ENCODE results near the gene FOXP1.

DNA sequence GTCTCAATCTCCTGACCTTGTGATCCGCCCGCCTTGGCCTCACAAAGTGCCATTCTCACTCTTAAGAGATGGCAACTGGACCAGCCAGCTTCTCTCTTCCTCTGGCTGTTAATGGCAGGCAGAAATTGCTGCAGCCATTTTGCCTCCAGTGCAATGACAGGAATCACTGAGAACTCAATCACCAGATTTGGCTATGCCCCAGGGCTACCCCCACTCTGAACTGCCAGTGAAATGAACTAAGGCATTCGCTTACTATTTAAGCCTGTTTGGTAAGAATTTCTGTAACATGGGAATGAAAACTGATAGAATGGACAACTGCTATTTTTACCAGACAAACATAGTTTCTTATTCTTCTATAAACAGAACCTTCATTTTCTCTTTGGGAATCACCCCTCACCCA is 24.5 kb downstream of the FOXP1 start:
- TF ChIP-seq, protein P1, sequence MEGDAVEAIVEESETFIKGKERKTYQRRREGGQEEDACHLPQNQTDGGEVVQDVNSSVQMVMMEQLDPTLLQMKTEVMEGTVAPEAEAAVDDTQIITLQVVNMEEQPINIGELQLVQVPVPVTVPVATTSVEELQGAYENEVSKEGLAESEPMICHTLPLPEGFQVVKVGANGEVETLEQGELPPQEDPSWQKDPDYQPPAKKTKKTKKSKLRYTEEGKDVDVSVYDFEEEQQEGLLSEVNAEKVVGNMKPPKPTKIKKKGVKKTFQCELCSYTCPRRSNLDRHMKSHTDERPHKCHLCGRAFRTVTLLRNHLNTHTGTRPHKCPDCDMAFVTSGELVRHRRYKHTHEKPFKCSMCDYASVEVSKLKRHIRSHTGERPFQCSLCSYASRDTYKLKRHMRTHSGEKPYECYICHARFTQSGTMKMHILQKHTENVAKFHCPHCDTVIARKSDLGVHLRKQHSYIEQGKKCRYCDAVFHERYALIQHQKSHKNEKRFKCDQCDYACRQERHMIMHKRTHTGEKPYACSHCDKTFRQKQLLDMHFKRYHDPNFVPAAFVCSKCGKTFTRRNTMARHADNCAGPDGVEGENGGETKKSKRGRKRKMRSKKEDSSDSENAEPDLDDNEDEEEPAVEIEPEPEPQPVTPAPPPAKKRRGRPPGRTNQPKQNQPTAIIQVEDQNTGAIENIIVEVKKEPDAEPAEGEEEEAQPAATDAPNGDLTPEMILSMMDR (IDR thresholded peaks at IDR 0.05 in 4 of 5, conservative IDR thresholded peaks at IDR 0.05 in 1 of 5) = no peak
- no peak for TF ChIP-seq POLR2A (IDR thresholded peaks at IDR 0.05)
